ENCODE measurements around the gene MYCBP2.
"Not testable (repeated sequence)": the region's sequence is repeated elsewhere in the genome, so short reads cannot be mapped to it uniquely, and the experiment has no call there.

Gene MYCBP2

DNA sequence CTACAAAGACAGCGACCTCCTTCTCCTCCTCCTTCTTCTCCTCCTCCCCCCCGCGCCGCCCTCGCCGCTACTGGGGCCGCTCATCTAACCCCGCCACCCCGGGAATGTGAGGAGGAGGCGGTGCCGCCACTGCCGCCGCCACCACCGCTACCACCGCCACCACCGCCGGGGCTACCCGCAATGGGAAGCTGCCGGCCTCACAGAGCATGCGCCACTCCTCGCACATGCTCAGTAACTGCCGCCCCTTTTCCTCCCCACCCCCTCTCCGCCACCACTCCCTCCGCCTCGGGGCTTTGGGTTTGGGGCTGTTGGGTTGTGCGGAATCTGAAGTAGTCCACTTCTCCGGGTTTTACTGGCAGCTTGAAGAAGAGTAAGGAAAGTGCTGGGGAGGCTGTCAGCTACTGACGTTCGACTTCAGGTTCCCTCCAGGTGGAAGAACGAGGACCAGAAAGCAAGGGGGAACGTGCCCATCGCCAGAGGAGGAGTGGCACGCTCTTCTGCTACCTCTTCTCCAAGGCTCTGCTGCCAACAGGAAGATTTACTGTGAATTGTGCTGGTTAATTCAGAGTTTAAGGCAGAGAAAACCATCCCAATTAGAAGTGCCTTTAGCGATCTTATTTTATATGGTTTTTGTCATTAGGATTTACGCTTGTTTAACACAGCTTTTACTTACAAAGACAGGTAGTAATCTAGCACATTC is at the start of gene MYCBP2:
Gene MYCBP2, minus strand, starts transcription at position 190 of the 700 bp plus-strand sequence. CDS start 319 bp downstream, outside the sequence.
- peak; percentile 92 for DNase-seq

DNA sequence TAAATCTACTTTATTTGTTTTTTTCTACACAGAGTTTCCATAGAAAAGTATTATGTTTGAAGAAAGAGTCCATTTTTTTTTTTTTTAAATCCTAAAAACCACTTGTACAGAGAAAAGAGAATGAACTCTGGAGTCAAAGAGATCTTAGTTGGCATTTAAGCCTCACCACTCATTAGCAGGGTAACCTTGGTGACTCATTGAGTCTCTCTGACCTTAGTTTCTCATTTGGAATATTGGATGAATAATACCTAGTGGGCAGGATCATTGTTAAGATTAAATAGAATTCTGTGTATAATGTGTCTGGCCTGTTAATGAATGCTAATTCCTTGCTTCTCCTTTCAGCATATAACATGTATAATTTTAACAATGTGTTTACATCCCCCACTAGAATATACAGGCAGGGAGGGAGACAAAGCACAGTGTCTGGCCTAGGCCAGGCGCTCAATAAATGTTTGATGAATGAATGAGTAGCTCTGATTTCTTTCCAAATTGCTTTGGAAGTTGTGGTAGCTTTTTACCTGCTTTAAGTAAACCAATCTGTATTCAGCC is 48.7 kb upstream of the MYCBP2 start:
- no peak for DNase-seq

- DNase-seq: no peak
Measured at GRCh38 chr13:77374786-77375185, 47.9 kb upstream of the MYCBP2 start.

DNA sequence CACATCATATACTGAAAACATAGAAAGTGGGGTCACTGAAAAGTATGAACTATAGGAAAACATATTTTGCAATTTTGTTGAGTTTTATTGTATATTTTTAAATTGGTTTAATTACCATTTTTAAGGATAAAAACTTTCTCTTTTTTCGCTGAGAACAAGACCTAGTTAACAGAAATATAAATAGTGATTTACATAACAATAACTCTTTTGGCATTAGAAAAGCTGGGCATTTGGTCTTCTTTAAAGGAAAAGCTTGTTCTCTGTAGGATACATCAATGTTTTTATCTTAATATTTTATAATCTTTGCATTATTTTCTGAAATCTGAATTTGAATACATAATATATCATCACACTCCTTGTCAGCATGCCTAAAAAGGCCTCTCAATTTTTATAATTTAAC is 47.4 kb upstream of the MYCBP2 start:
- DNase-seq: no peak

DNA sequence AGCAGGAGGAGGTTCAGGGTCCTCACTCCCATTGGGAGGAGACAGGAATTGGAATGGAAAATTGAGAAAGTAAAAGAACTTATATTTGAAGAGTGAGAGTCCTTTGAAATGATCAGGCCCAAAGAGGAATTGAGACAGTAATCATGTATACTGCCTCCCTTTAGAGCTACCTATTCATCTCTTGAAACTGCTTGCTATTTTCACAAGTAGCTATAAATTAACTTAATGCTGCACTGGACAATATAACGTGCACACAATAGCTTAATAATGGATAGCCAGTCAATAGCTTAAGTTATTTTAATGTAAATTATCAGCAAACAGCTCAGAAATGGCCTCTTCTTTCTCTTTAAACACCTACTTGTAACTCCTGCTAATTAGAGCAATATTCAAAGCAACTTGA is 46.6 kb upstream of the MYCBP2 start:
- no peak for DNase-seq

- DNase-seq: no peak
Measured at GRCh38 chr13:77372275-77372674, 45.4 kb upstream of the MYCBP2 start.

DNA sequence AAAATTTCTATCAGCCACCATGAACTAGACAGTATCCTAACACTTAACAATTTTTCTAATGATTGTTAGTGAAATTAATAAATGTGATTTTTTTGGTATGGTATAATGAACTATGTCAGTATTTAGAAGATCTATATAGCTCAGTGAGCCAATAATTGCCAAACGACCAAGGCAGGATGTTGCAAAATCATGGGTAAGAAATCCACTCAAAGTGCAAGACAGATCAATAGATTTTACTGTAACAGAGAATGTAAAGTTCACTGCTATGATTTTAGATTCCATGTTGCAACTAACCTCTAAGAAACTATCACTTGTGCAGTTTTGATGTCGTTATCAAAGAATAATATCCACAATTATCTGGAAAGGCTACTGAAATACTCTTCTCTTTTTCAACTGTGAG is 44.0 kb upstream of the MYCBP2 start:
- peak; percentile 3 for DNase-seq

- no peak for DNase-seq
Measured at GRCh38 chr13:77362166-77362565, 35.3 kb upstream of the MYCBP2 start.

DNA sequence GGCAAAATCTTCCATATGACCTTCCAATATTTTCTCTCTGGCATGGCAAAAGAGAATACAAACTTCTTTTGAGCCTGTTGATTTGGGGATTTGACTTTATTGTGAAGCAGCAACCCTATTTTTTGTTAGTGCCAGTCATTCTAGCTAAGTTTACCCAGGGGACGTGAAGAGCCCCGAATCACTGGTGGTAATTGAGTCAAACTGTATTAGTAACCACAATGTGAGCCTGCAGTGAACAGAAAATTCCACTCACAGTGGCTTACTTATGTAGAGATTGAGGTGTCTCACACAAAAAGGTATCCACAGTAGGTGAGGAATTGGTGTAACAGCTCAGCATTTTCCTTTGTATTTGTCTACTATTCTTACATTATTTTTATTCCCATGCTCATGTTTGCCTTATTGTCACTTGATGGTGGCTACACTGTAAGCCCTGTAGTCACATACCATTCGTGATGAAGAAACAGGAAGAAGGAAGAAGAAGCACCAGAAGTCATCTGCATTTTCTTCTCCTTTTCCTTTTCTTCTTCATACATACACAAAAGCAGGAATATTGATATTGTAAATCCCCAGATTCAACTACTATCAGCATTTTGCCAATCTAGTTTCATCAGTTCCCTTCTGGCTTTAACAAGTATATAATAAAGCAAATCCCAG is 33.3 kb upstream of the MYCBP2 start:
- no peak for DNase-seq

DNA sequence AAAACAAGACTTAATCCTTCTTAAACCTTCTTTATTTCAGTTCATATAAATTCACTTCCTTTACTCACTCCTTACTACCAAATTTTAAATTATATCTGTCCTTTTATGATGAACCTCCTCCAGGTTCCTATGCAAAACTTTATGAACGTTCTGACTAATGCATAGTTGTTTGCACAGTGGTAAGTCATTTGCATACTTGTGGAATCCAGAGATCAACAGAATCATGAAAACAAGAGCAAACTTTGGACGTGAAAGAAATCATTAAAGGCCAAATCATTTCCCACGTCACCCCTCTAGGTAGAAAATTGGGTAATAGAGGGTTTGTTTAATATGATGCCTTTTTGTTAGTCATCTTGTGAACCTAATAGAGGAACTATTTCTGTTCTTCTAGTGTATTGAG is 32.3 kb upstream of the MYCBP2 start:
- no peak for DNase-seq

DNA sequence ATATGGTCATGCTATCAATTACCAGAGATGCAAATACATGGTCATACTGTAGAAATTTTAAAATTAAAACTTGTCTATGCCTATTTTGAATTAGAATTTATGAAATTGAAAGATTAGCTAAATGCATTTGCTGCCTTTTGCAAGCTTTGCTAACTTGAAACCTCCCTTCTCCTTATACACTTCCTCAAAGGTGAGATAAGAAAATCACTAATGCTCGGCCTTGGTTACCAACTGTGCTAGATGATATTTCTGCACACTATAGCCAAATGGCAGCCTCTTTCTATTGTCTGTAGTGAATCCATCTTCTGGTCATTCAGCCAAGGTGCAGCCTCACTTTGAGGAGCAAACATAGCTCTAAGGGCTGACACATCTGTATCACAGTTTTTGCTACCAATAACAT is 31.1 kb upstream of the MYCBP2 start:
- no peak for DNase-seq

DNA sequence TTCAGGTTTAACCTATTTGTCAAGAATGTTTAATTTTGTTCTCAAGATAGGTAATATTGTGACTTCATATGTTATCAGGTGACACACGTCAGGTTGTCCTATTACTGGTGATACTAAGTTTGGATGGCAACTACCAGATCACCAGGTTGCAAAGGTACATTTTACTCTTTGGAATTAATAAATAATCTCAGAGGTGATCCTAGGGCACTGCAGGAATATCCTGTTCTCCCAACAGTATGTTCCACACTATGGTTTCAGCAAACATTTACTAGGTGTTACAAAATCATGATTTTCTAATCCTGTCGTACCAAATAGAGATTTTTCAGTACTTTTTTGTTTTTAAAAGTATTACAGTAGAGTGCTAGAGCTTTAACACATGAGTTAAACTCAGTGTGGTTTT is 29.3 kb upstream of the MYCBP2 start:
- DNase-seq: no peak

- peak; percentile 82 for DNase-seq
Measured at GRCh38 chr13:77353995-77354394, 27.1 kb upstream of the MYCBP2 start.

DNA sequence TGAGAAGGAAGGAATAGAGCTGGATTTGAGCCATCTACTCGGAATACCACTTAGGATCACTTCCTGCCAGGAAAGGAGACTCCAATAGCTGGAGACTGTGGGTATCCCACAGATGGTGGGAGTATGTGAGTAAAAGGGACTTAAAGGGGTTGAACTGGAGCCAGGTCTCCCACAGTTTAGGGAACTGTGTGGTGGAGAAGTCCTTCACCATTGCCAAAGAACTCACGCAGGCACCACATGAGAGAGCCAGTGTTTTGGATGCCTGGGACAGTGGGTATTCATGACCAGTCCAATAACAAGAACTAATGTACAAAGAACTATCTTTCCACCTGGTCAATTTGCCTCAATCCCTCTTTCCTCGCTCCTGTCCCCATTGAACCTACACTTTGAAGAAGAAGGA is 24.4 kb upstream of the MYCBP2 start:
- DNase-seq: no peak

GRCh38 chr13:77350811-77351210 is 23.9 kb upstream of the MYCBP2 start:
- DNase-seq: no peak

DNA sequence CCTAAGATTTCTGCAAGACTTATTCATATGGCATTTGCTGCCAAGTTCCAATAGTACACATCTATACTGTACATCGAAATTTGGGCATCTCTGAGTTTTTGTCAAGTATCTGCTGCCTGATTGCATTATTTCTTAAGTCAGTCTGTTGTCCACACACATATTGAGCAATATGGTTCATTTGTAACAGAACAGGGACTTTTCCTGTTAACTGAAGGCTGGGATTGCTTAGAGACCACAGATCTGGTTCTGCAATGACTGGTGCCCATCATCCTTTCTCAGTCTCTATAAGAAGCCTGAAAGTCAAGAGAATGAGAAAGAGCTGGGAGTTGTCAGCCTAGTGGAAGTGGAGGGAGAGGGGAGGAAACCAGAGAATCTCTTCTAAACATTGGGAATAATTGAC is 22.5 kb upstream of the MYCBP2 start:
- DNase-seq: peak; percentile 26

- DNase-seq: not testable (repeated sequence)
Measured at GRCh38 chr13:77347351-77347750, 20.5 kb upstream of the MYCBP2 start.

GRCh38 chr13:77345150-77345780 is 18.4 kb upstream of the MYCBP2 start:
- peak; percentile 29 for DNase-seq

DNA sequence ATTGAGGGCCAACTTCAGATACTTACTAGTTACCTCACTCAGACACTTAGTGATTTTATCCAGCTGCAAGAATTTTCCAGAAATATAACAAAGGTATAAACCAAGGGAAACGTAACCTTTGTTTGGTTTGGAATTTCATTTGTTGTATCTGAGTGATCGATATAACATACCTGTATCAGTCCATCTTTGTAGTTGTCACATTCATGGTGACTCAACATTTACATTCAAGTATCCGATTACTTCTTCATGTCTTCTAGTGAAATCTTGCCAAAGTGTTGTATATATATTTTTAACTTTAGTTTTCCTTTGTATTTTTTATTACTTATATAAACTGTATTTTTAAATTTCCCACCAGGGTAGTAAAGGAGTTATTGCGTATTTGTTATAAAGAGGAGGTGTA is 16.9 kb upstream of the MYCBP2 start:
- no peak for DNase-seq

- DNase-seq: no peak
Measured at GRCh38 chr13:77339408-77339807, 12.5 kb upstream of the MYCBP2 start.

DNA sequence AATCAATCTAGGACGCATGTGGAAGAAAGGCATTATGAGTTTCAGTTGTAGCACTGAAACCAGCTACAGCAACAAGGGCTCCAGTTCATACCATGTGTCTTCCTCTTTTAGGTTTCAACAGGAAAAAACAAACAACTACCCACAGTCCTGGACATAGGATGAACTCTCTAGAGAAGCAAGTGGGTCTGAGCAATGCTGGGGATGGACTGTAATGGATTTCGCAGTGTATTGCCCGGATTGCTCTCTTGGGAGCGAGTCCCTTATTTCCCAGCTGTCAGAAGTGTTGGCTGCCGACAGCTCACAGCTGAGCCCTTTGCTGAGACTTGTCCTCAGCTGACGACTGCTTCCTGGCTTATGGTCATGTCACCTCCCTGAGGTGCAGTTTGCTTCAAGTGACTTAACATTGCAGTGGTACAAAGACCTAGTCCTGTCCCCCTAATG is 12.1 kb upstream of the MYCBP2 start:
- peak; percentile 48 for DNase-seq

- no peak for DNase-seq
Measured at GRCh38 chr13:77338329-77338728, 11.4 kb upstream of the MYCBP2 start.

- DNase-seq: no peak
Measured at GRCh38 chr13:77337159-77337558, 10.3 kb upstream of the MYCBP2 start.

- no peak for DNase-seq
Measured at GRCh38 chr13:77335543-77335942, 8.6 kb upstream of the MYCBP2 start.
